Measurements from ENCODE around the gene HSD3B7.

The HSD3B7 gene

GRCh38 chr16:30980959-30981358 is 4.0 kb upstream of the HSD3B7 start:
- Histone ChIP-seq H3K4me2 (ENCODE audit: low read depth, low read length) (no peak overlapping the region), H3K36me3 (replicated peaks; ENCODE audit: insufficient read depth, low read length) (no peaks in the 10 kb centered on the region), H3F3A (ENCODE audit: insufficient read depth, low read length) (no peaks in the 10 kb centered on the region), H3K9me3 (replicated peaks; ENCODE audit: insufficient read depth, low read length) (no peaks in the 10 kb centered on the region), H3K4me3 (ENCODE audit: low read length) (no peak overlapping the region), H2AFZ (ENCODE audit: low read length) (no peak overlapping the region), H3K27ac (ENCODE audit: low read length) (no peak overlapping the region), H3K79me2 (ENCODE audit: low read length) (no peaks in the 10 kb centered on the region), H3K9me2 (replicated peaks; ENCODE audit: insufficient read depth, low read length) (no peaks in the 10 kb centered on the region), H3K27me3 (replicated peaks; ENCODE audit: insufficient read depth, low read length) (no peaks in the 10 kb centered on the region), H3K4me1 (ENCODE audit: low read length) (no peaks in the 10 kb centered on the region), H4K20me1 (ENCODE audit: insufficient read depth, low read length) (no peaks in the 10 kb centered on the region), H3K9ac (ENCODE audit: low read length) (no peak overlapping the region)
- DNase-seq = no peak
- TF ChIP-seq EZH2phosphoT487 (IDR thresholded peaks at IDR 0.05; ENCODE audit: low read length) = no peak
- TF ChIP-seq CTCF (IDR thresholded peaks at IDR 0.05; ENCODE audit: low read length) = no peak
- TF ChIP-seq EZH2 (optimal IDR thresholded peaks at IDR 0.05; ENCODE audit: low read depth, low read length) = no peak

- Histone ChIP-seq H3F3A (ENCODE audit: insufficient read depth, low read length) (no peaks in the 10 kb centered on the region), H3K27ac (ENCODE audit: low read length) (no peak overlapping the region), H3K9ac (ENCODE audit: low read length) (no peak overlapping the region), H4K20me1 (ENCODE audit: insufficient read depth, low read length) (no peaks in the 10 kb centered on the region), H3K27me3 (replicated peaks; ENCODE audit: insufficient read depth, low read length) (no peaks in the 10 kb centered on the region), H3K9me3 (replicated peaks; ENCODE audit: insufficient read depth, low read length) (no peaks in the 10 kb centered on the region), H3K36me3 (replicated peaks; ENCODE audit: insufficient read depth, low read length) (no peaks in the 10 kb centered on the region), H3K79me2 (ENCODE audit: low read length) (no peaks in the 10 kb centered on the region), H3K4me1 (ENCODE audit: low read length) (no peaks in the 10 kb centered on the region), H2AFZ (ENCODE audit: low read length) (no peak overlapping the region), H3K4me2 (ENCODE audit: low read depth, low read length) (no peak overlapping the region), H3K9me2 (replicated peaks; ENCODE audit: insufficient read depth, low read length) (no peaks in the 10 kb centered on the region), H3K4me3 (ENCODE audit: low read length) (no peak overlapping the region)
- TF ChIP-seq EZH2phosphoT487 (IDR thresholded peaks at IDR 0.05; ENCODE audit: low read length) = no peak
- TF ChIP-seq EZH2 (optimal IDR thresholded peaks at IDR 0.05; ENCODE audit: low read depth, low read length) = no peak
- TF ChIP-seq CTCF (IDR thresholded peaks at IDR 0.05; ENCODE audit: low read length) = no peak
- DNase-seq = no peak
Observed at GRCh38 chr16:30982548-30983288, 2.3 kb upstream of the HSD3B7 start.

DNA sequence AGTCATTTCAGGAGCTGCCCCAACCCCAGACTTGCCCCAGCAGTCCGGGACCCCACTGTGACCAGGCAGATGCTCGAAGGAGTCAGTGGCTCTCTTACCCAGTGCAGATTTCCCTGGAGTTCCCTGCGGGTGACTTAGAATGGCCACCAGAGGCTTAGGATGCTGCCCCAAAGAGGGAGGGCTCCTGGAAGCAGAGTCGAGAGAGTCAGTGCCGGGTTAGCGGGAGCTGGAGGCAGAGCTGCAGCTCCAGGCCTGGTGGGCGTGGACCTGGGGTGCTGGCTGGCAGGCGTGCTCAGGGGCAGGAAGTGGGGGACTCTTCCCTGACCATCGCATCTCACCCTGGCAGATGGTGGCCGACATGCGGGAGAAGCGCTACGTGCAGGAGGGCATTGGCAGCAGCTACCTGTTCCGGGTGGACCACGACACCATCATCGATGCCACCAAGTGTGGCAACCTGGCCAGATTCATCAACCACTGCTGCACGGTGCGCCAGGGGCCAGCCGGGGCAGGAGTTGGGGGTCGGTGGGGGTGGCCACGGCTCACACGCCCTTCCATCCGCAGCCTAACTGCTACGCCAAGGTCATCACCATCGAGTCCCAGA is 1.6 kb upstream of the HSD3B7 start:
- H3K4me3 ChIP-seq (ENCODE audit: low read length) = no peak overlapping the region
- no peaks in the 10 kb centered on the region for H4K20me1 ChIP-seq (ENCODE audit: insufficient read depth, low read length)
- H3K9me3 ChIP-seq (replicated peaks; ENCODE audit: insufficient read depth, low read length) = no peaks in the 10 kb centered on the region
- no peaks in the 10 kb centered on the region for H3K79me2 ChIP-seq (ENCODE audit: low read length)
- no peaks in the 10 kb centered on the region for H3K9me2 ChIP-seq (replicated peaks; ENCODE audit: insufficient read depth, low read length)
- H3K4me2 ChIP-seq (ENCODE audit: low read depth, low read length) = no peak overlapping the region
- H3F3A ChIP-seq (ENCODE audit: insufficient read depth, low read length) = no peaks in the 10 kb centered on the region
- no peak overlapping the region for H3K9ac ChIP-seq (ENCODE audit: low read length)
- H3K4me1 ChIP-seq (ENCODE audit: low read length) = no peaks in the 10 kb centered on the region
- no peak for DNase-seq
- no peaks in the 10 kb centered on the region for H3K36me3 ChIP-seq (replicated peaks; ENCODE audit: insufficient read depth, low read length)
- no peak overlapping the region for H2AFZ ChIP-seq (ENCODE audit: low read length)
- H3K27ac ChIP-seq (ENCODE audit: low read length) = no peak overlapping the region
- TF ChIP-seq EZH2 (optimal IDR thresholded peaks at IDR 0.05; ENCODE audit: low read depth, low read length) (no peak), CTCF (IDR thresholded peaks at IDR 0.05; ENCODE audit: low read length) (no peak), EZH2phosphoT487 (IDR thresholded peaks at IDR 0.05; ENCODE audit: low read length) (no peak)
- H3K27me3 ChIP-seq (replicated peaks; ENCODE audit: insufficient read depth, low read length) = no peaks in the 10 kb centered on the region

Data from MM.1S (cell line).